Keratinocyte (primary cell): ENCODE results near the gene FOXD2.

Experiments used
- CTCF ChIP-seq, 3 experiments: IDR thresholded peaks in 1 of 3; conservative IDR thresholded peaks in 1 of 3; optimal IDR thresholded peaks in 1 of 3; 2 replicates in 2 of 3; 3 replicates in 1 of 3; pipeline versions ENCODE3 to v1.5.1; 2011; ENCODE audit warnings: low read length in 3 of 3, mild to moderate bottlenecking in 3 of 3, moderate library complexity in 2 of 3, control low read depth in 1 of 3, inconsistent platforms in 1 of 3; ENCODE audit not compliant: insufficient read depth in 2 of 3; ENCODE audit errors: extremely low read depth in 1 of 3
- EZH2 ChIP-seq: IDR thresholded peaks from one replicate; pipeline ENCODE4 v1.6.1; 2012; ENCODE audit warnings: inconsistent platforms, mild to moderate bottlenecking, low read length, moderate library complexity

GRCh38 chr1:47399846-47400155 lies 38.0 kb upstream of the FOXD2 start:
- no peak for TF ChIP-seq CTCF (optimal IDR thresholded peaks at IDR 0.05 in 1 of 3, IDR thresholded peaks at IDR 0.05 in 1 of 3, conservative IDR thresholded peaks at IDR 0.05 in 1 of 3; ENCODE audit: extremely low read depth in 1 of 3, insufficient read depth in 2 of 3, low read length in 3 of 3)
- no peak for TF ChIP-seq EZH2
